HG02588 (cell line): ENCODE measurements around the gene ST6GALNAC3.
A peak's percentile ranks its signal among the peaks of the same experiment; 100 is the strongest.
"Not testable (repeated sequence)": the region's sequence is repeated elsewhere in the genome, so short reads cannot be mapped to it uniquely, and the experiment has no call there.

Experiments
- ATAC-seq: cut with Tn5 transposase; IDR thresholded peaks from one replicate; pipeline ENCODE4 v1.9.1; 2021; ENCODE audit warnings: mild to moderate bottlenecking, moderate library complexity; ENCODE audit not compliant: unreplicated experiment

ST6GALNAC3 gene

GRCh38 chr1:76074321-76075187, at the start of gene ST6GALNAC3:
Gene ST6GALNAC3 (plus strand): TSS chr1:76074746.
- peak; percentile 91 for ATAC-seq

GRCh38 chr1:76027341-76027740, 47.2 kb upstream of the ST6GALNAC3 start:
- no peak for ATAC-seq

DNA sequence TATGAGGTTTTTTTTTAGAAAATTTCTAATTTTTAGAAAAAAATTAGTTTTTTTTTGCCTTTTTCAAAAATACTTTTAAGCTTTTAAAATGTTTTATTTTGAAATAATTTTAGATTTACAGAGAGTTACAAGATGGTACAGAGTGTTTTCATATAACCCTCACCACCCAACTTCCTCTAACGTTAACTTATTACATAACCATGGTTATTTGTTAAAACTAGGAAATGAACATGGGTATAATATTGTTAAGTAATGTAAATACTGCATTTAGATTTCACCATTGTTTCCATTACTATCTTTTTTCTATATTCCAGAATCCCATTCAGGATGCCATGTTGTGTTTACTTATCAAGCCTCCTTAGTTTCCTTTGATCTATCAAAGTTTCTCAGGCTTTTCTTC, 45.2 kb upstream of the ST6GALNAC3 start:
- no peak for ATAC-seq

- ATAC-seq, result no peak
These were observed 43.0 kb upstream of the ST6GALNAC3 start for GRCh38 chr1:76031496-76031895.

DNA sequence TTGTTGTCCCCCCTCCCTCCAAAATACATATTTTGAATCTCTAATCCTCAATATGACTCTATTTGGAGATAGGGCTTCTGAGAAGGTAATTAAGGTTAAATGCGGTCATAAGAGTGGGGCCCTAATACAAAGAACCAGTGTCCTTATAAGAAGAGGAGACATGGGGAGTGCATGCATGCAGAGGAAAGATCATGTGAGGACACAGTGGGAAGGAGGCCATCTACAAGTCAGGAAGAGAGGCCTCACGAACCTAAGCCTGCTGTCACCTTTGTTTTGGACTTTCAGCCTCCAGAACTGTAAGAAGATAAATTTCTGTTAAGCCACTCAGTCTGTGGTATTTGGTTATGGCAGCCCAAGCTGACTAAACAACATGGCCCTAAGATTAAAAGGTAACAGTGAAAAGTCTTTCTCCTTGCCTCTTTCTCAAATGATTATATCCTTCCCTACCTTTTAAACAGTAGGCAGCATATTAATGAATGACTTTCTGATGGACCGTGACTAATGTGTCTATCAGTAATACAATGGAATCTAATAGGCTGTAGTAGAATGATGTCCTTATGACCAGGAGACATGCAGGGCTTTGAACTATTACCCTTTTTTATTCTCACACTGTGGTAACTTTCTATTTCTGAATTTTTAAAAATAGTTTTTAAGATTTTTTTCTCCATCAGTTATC, 40.6 kb upstream of the ST6GALNAC3 start:
- ATAC-seq, result no peak

DNA sequence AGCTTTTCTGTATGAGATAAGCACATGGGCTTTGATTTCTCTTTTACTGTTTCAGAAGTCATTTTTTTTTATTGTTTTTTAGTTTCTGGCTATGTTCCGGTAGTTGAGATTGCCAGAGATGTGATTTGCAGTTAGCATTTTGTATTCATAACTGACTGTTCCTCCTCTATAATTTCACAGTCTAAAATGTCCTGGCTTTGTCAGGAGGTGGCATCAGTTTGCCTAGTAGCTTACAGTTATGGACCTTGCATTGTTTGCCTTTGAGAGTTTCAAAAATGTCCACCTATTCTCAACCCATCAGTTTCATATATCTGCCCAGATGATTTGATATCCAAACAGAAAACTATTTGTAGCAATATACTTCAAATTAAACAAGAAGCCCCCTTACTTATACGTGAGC, 39.5 kb upstream of the ST6GALNAC3 start:
- ATAC-seq, result no peak

DNA sequence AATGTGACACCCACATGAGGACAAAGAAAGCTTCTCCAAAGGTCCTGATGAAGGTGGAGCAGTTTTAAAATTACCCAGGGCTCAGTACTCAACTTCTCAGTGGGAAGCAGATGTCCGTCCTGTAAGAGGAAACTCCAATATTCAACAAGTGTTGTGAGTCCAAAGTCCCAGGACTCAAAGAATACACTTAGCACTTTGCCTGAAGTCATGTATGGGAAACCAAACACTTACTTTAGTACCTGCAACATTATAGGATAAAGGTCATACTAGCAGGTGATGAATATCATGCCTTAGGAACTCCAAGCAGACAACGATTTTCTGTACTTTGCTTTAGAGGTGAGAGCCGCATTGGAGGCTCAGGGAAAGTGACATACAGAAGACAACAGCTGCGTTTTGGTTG, 37.2 kb upstream of the ST6GALNAC3 start:
- no peak for ATAC-seq

DNA sequence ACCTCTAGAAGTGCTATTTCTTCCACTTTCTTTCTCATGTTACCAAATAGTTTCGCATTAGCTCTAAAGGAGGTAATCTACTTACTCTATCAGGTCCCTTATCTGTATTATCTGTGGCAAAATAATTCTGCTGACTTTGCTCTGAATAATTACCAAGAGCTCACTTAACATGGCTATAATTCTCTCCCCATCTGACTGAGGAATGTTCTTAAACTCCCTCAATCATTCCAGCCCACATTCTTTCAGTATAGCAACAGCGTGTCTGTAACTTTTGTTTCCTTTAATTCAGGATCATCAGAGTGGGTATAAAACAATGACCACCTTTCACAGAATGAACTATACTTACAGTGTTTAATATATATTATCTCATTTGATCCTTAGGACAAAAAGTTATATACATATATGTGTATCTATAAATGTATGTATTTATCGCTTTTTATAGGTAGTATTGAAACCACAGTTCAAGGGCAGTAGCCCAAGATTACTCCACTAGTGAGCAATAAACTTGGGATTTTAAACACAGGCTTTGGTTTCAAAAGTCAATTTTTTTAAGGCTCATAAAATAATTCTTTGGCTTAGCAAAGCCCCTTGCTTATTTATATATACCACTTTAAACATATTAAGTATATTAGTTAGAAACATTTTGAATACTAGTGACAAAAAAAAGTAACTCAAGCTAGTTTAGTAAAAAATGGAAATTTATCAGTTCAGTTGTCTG, 36.1 kb upstream of the ST6GALNAC3 start:
- ATAC-seq, result no peak

GRCh38 chr1:76046149-76046548, 28.4 kb upstream of the ST6GALNAC3 start:
- ATAC-seq, result no peak

- ATAC-seq, result no peak
These were observed 26.3 kb upstream of the ST6GALNAC3 start for GRCh38 chr1:76048219-76048618.

GRCh38 chr1:76048926-76049325, 25.6 kb upstream of the ST6GALNAC3 start:
- ATAC-seq, result no peak

- no peak for ATAC-seq
These were observed 25.0 kb upstream of the ST6GALNAC3 start for GRCh38 chr1:76049498-76049897.

GRCh38 chr1:76050073-76050472, 24.5 kb upstream of the ST6GALNAC3 start:
- ATAC-seq, result not testable (repeated sequence)

GRCh38 chr1:76053021-76053420, 21.5 kb upstream of the ST6GALNAC3 start:
- ATAC-seq, result no peak

- no peak for ATAC-seq
These were observed 20.2 kb upstream of the ST6GALNAC3 start for GRCh38 chr1:76054359-76054758.

DNA sequence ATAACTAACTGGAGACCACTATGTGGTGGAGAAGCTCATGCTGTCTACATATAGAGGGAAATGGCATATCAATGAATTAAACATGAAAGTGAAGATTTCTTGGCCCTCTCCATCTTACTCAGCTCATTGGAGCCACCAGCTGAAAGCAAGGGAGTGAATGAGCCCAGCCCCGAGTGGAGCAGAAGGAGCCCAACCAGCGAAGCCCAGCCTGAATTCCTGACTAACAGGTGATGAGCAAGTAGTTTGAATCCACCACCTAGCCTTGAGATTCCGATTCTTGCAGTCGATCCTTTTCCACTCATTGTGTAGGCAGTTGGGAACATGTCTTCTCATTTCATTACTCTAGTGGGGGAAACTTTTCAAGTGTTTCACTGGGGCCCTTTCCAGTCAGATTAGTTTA, 18.6 kb upstream of the ST6GALNAC3 start:
- no peak for ATAC-seq

- no peak for ATAC-seq
These were observed 15.1 kb upstream of the ST6GALNAC3 start for GRCh38 chr1:76059451-76059850.

DNA sequence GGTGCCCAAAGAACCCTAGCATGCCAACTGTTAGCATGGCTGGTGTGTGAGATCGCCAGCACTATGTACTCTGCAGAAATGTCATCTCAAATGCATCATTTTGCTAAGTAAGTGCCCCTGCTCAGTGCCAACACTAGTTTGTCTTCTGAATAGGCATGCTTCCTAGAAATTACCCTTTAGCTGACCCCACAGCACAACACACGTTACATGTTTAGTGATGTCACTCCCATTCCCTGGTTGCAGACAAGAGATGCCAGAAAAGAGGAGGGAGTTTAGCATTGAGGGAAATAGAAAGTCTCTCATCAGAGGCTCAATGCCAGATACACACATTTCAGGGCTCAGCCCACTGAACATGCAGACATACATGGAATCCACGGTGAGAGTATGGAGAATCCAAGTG, 9.3 kb upstream of the ST6GALNAC3 start:
- ATAC-seq, result no peak

GRCh38 chr1:76066394-76066793, 8.2 kb upstream of the ST6GALNAC3 start:
- no peak for ATAC-seq

GRCh38 chr1:76068542-76068941, 6.0 kb upstream of the ST6GALNAC3 start:
- no peak for ATAC-seq

DNA sequence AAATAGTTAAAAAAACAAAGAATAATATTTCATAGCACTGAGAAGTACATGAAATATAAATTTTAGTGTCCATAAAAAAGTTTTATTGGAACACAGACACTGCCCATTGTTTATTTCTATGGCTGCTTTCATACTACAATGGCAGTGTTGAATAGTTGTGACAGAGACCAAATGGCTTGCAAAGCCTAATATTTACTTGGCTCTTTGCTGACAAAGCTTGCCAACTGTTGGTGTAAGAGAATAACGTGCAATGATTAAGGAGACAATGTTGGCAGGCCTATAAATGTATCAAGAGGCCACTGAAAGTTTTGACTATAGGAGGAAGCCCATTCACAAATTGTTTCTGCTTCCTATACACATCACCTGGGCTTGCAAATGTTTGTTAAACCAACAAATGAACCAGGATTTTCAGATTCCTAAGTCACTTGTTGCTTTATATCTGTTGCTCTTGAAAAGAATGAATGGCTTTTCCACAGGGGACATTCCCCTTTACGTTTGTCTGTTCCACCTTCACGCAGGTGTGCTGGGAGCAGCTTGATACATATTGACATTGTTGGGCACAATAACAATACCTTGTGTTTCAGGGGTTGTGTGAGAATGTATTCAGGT, 5.5 kb upstream of the ST6GALNAC3 start:
- no peak for ATAC-seq
